WERI-Rb-1 (cell line): ENCODE results near the gene POMC.

Experiments
- DNase-seq: peaks from one replicate; pipeline ENCODE4 v3.0.0-alpha.2; 2020
- H3K27ac ChIP-seq: fragments of 250-450 bp; sonication (Bioruptor Pico); 2 replicates; pipeline ENCODE4 v1.5.1; 2020; ENCODE audit warnings: mild to moderate bottlenecking, moderate library complexity
- H3K27me3 ChIP-seq: fragments of 250-450 bp; sonication (Bioruptor Pico); 2 replicates; pipeline ENCODE4 v1.5.1; 2021; ENCODE audit warnings: mild to moderate bottlenecking, low read depth, moderate library complexity; ENCODE audit not compliant: insufficient read depth, severe bottlenecking
- H3K36me3 ChIP-seq: fragments of 250-450 bp; sonication (Bioruptor Pico); 2 replicates; pipeline ENCODE4 v1.5.1; 2020; ENCODE audit warnings: mild to moderate bottlenecking, moderate library complexity
- H3K4me3 ChIP-seq: 2 replicates; pipeline ENCODE4 v1.5.1; 2011; ENCODE audit warnings: low read depth, mild to moderate bottlenecking, control low read depth, low read length
- H3K9me3 ChIP-seq: fragments of 250-450 bp; sonication (Bioruptor Pico); 2 replicates; pipeline ENCODE4 v1.5.1; 2021; ENCODE audit warnings: mild to moderate bottlenecking, moderate library complexity; ENCODE audit not compliant: severe bottlenecking
- TF ChIP-seq, protein P1 (sequence below): IDR thresholded peaks from 2 replicates; pipeline ENCODE4 v1.5.1; 2011; ENCODE audit warnings: low read depth, mild to moderate bottlenecking, control low read depth, inconsistent platforms, low read length

POMC gene

DNA sequence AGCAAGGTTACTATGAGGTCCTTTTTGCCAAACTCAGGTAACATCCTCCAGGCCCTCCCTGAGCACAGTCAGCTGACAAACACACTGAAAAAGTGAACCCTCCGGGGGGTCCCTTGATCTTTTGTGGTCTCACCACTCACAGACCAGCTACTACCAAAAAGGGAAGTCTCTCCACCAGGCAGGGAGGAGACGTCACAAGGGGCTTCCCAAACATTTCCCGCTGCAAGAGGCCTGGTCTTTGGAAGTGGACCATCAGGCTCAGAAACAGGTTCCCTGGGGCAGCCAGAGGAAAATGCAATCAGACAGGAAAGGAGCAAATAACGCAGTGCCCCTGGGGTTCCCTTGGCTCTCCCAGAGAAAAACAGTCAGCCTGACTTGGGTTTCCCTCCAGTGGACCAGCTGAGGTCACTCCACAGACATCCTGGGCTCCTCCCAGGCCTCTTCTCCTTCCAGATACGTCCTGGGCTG is 38.7 kb upstream of the POMC start:
- DNase-seq: no peak
- H3K27ac ChIP-seq: no peak overlapping the region

DNA sequence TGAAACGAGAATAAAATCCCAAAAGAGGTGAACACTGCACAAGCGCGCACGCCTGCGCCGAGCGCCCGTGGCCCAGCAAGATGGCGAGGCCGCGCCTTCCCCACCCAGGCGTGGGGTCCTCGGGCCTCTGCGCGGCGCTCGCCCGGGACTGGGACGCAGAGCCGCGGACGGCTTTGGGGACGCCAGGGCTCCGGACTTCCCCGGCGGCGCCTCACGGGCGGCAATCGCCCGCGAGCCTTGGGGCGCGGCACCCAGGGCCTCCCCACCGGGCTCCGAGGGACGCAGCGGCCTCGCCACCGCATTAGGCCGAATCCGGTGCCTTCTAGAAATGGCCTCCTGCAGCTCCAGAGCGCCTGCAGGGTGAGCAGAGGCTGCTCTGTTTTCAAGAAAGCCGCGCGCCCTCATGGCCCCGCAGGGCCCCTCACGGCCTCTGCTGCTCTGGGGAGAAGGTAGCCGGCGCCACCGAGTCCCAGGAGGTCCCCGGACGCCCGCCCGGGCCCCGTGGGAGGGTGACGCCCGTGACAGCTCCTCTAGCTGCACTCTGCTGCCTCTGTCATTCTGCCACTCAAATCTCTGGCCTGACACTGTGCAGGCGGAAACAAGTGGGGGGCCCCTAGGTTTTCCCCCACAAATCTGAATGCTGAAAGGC is 35.9 kb upstream of the POMC start:
- DNase-seq: no peak
- H3K4me3 ChIP-seq: no peak overlapping the region

More for the DNA sequence above, 38.7 kb upstream of the POMC start:
- no peak overlapping the region for H3K4me3 ChIP-seq
- no peaks in the 10 kb centered on the region for H3K9me3 ChIP-seq
- no peaks in the 10 kb centered on the region for H3K27me3 ChIP-seq
- TF ChIP-seq, protein P1, sequence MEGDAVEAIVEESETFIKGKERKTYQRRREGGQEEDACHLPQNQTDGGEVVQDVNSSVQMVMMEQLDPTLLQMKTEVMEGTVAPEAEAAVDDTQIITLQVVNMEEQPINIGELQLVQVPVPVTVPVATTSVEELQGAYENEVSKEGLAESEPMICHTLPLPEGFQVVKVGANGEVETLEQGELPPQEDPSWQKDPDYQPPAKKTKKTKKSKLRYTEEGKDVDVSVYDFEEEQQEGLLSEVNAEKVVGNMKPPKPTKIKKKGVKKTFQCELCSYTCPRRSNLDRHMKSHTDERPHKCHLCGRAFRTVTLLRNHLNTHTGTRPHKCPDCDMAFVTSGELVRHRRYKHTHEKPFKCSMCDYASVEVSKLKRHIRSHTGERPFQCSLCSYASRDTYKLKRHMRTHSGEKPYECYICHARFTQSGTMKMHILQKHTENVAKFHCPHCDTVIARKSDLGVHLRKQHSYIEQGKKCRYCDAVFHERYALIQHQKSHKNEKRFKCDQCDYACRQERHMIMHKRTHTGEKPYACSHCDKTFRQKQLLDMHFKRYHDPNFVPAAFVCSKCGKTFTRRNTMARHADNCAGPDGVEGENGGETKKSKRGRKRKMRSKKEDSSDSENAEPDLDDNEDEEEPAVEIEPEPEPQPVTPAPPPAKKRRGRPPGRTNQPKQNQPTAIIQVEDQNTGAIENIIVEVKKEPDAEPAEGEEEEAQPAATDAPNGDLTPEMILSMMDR: no peak
- H3K36me3 ChIP-seq: no peaks in the 10 kb centered on the region

GRCh38 chr2:25202275-25202674 is 33.9 kb upstream of the POMC start:
- Histone ChIP-seq H3K4me3 (no peak overlapping the region), H3K27me3 (no peaks in the 10 kb centered on the region), H3K36me3 (no peaks in the 10 kb centered on the region), H3K27ac (no peak overlapping the region), H3K9me3 (no peaks in the 10 kb centered on the region)
- DNase-seq: no peak
- TF ChIP-seq, protein P1: no peak

More for the DNA sequence above, 35.9 kb upstream of the POMC start:
- TF ChIP-seq, protein P1: no peak
- Histone ChIP-seq H3K27me3 (no peaks in the 10 kb centered on the region), H3K9me3 (no peaks in the 10 kb centered on the region), H3K27ac (no peak overlapping the region), H3K36me3 (no peaks in the 10 kb centered on the region)

DNA sequence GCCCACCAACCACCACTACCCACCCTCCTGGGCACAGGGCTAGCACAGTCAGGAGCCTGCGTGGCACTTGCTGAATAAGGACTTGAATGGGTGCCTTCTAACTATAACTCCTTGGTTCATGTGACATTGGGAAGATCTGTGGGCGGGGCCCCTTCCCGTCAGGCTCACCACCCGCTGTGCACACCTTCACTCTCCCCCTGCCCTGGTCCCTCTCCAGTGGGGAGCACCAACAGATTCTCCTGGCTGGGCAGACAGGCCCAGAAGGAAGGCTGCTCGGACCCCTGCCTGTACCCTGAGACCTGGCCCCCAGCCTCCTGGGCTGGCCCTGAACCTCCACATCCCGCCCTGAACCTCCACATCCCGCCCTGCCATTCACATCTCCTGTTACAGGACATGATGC is 33.4 kb upstream of the POMC start:
- no peak for DNase-seq

GRCh38 chr2:25201265-25201664 is 32.9 kb upstream of the POMC start:
- Histone ChIP-seq H3K9me3 (no peaks in the 10 kb centered on the region), H3K27ac (no peak overlapping the region), H3K36me3 (no peaks in the 10 kb centered on the region), H3K27me3 (no peaks in the 10 kb centered on the region), H3K4me3 (no peak overlapping the region)
- DNase-seq: peak; percentile 36
- TF ChIP-seq, protein P1: peak; percentile 33; the same call in 1 of the 2 replicates

More for the DNA sequence above, 33.4 kb upstream of the POMC start:
- H3K4me3 ChIP-seq: no peak overlapping the region
- H3K27me3 ChIP-seq: no peaks in the 10 kb centered on the region
- no peaks in the 10 kb centered on the region for H3K9me3 ChIP-seq
- TF ChIP-seq, protein P1: no peak
- no peak overlapping the region for H3K27ac ChIP-seq
- no peaks in the 10 kb centered on the region for H3K36me3 ChIP-seq

DNA sequence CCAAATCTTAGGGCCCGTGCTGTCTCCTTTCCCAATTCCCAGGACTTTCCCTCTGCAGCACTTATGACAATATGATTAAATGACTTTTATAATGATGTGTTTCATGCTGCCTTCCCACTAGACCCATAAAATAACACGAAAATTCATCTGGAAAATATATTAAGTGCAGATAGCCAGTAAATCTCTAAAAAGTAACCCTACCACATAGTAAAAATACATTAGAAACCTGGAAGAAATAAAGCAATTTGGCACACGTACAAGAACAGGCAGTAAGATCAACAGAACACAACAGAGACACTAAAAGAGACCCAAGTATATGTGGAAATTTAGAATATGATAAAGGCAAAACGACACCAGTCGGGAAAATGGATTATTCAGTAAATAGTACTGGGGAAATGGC is 30.2 kb upstream of the POMC start:
- TF ChIP-seq, protein P1: no peak

More for the DNA sequence above, 30.2 kb upstream of the POMC start:
- H3K27ac ChIP-seq: no peak overlapping the region
- H3K9me3 ChIP-seq: no peaks in the 10 kb centered on the region
- DNase-seq: no peak
- H3K4me3 ChIP-seq: no peak overlapping the region
- no peaks in the 10 kb centered on the region for H3K36me3 ChIP-seq
- no peaks in the 10 kb centered on the region for H3K27me3 ChIP-seq
